G401.6 (cell line): ENCODE data around the gene TMEM196.

Experiments used
- FAIRE-seq: peaks from 2 replicates; lab custom pipeline; 2012; peaks lifted over from hg19 to GRCh38; lab: Jason Lieb, UNC

The TMEM196 gene

DNA sequence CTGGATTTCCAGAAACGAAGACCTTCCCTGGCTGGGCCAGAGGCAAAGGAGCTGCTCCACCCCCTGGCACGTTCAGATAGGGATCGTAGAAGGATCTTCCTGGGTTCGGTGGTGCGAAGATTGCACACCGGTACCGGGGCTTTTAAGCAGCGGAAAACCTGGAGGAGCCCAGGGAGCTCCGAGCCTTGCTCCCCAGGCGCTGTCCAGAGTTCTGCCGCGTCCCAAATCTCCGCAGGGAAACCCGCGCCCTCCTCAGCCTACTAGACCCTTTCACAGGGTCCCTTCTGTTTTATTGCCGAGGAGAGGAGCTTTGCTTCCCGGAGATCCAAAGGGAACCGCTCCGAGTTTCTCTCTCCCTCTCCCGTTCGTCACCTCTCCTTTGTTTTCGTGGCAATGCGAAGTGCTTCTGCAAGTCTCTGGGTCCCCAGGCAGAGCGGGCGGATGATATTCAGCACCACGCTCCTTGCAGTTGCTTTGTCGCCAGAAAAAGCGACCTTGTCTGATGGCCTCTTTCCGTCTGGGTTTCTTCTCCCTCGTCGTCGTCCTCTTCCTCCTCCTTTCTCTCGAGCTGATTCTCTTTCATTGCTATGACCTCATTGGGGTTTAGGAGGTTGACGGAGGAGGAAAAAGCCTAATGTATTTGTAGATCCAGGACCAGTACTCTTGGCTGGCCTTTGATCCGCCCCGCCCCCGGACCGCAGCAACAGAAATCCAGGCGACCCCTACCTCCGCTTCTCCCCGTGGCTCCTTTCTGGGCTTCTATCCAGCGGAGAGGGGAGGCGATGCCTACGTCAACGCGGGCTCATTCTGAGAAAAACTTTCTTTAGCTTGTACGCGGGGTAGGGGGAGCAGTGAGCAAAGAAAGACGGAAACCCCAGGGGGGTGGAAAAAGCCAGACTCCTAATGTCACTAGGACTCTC is at the start of gene TMEM196:
TSS of gene TMEM196 (minus strand) at position 777 of the 920 bp plus-strand sequence. CDS start 921 bp downstream, outside the sequence.
- no peak for FAIRE-seq

DNA sequence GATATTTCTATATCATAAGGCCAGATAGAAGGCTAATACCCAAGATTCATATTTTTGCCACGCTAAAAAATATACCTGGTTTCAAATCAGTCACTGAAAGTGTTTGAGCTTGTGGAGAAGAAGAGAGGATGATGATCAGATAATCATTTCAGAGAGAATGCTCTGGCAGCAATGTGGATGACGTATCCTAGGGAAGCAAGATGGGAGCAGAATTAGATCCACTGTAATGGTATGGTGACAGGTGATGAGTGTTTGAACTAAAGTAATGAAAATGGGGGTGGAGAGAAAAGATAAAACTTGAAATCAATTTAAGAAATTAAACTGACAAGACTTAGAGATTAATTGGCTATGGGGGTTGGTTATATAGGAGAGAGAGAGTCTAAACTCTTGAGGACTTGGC is 42.7 kb upstream of the TMEM196 start:
- no peak for FAIRE-seq

DNA sequence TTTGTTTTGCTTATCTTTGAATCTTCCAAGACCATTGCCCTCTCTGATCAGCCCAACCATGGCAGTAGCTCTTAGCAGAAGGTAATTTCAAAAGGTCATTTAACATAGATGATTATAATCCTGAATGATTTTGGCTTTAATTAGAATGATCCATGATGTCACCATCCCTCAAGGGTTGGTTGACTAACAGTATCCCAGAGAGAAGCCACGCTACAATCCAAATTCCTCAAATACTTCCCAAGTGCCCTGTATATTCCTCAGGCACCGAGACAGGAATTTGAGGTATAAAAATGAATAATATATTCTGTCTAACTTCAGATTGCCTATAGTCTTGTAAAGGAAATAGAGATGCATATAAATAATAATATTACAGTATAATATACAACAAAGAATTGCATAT is 42.1 kb upstream of the TMEM196 start:
- FAIRE-seq: no peak

DNA sequence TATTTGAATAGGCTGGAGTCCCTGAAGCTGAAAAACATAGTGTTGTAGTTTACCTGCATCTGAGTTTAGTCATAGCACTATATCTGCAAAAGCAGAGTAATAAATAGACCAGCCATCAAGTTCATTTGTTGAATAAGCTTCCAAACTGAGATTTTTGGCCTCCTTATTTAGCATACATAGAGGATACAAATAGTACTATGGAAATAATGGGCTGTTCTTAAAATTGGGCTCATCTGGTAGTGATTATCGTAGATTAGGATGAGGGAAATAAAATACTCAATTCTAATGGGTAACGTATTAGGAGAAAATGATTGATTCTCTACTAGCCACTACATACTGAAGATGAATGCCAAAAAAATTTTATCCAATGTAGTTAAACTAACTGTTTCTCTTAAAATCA is 41.4 kb upstream of the TMEM196 start:
- FAIRE-seq: no peak

DNA sequence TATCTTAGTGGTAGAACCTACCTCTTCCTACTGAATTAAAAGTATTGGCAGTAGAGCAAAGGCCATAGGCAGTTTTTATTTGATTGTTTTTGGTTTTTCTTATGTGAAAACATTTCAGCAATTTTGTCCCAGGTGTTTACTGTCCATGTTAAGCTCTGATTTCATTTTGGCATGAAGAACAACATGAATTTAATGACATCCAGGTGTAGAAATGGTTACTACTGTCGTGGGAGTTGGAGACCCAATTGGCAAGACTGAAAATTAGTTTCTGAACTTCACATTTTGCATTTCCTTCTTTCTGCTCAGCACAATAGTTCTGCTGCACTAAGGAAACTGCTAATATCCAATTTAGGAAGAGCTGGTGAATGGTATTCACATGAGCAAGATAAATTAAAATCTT is 38.0 kb upstream of the TMEM196 start:
- FAIRE-seq: no peak

DNA sequence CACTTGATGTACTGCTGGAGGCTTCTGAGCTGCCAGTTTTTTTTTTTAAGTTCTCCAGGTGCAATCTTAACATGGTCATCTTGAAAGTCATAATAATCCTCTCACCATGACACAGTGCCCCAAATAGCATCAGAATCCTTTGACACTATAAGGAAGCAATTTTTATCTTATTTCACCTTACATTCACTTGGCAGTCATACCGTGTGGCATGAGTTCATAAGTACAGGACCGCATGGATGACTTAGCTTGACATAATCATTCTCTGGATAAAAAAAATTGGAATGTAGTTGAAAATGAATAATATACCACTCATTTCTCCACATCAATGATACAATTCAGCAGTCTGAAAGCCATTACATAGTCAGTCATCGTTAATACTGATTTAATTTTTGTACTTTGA is 25.6 kb upstream of the TMEM196 start:
- FAIRE-seq: no peak

DNA sequence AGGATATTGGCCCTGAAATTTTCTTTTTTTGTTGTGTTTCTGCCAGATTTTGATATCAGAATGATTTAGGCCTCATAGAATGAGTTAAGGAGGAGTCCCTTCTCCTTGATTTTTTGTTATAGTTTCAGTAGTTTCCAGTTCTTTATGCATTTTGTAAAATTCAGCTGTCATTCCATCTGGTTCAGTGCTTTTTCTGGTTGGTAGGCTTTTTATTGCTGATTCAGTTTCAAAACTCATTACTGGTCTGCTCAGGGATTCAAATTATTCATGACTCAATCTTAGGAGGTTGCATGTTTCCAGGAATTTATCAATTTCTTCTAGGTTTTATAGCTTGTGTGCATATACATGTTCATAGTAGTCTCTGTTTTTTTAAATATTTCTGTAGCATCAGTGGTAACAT is 10.1 kb upstream of the TMEM196 start:
- no peak for FAIRE-seq

DNA sequence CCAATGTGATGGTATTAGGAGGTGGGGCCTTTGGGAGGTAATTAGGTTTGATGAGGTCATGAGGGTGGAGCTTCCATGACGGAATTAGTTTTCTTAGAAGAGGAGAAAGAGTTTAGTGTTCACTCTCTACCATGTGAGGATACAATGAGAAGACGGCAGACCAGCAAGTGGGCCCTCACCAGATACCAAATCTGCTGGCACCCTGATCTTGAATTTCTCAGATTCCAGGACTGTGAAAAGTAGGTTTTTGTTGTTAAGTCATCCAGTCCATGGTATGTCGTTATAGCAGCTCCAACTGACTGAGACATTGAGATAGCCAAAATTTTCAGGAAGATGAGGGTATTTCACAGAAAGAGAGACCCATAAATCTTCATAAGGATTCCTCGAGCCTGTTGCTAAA is 3.6 kb upstream of the TMEM196 start:
- no peak for FAIRE-seq

DNA sequence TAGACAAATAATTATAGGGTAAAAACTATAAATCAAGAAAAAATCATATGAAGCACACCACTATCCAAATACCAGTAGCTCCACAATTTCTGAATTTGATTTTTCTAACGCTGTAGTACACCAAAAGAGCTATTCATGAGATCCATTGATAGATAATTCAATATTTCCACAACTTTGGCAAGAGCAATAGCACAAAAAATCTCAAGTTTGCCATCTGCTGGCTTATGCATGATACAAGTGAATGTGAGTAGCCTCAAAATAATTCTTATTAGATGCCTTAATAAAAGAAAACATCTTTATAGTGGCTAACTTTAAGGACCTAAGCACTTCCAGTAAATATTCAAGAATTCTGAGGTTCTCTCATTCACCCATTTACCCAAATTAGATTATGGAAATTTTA is 2.2 kb upstream of the TMEM196 start:
- no peak for FAIRE-seq

DNA sequence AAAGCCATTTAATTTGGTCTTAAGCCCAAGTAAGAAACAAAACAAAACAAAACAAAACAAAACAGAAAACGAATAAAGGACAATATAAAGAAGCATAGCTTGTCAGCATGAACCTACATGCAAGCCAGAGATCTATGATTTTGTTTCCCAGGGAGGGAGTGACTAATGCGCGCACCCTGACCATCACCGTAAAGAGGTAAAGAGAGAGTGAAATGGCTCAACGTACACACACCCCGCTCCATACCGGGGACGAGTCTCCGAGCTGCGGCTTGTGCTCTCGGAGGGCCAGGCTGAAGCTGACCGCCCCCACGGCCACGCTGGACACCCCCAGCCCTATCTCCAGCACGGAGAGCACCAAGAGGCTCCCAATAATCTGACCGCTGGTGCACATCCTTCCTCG is 1.1 kb downstream of the TMEM196 start:
- no peak for FAIRE-seq

DNA sequence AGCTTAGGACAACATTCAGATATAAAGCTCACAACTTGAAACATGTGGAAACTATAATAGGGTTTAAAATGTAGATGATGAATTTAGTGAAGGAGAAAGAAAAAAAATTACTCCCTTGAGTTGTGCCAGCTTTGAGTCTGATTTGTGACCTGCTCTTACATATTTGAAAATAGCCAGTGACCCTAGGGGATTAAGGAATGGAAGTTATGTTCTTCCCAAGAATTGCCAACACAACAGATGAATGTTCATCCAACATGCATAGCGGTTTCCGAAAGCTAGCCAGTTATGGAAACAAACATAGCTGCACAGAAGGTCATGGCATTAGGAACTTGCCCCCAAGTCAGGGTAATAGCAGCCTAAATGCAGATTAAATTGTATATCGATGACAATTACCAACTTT is 10.8 kb downstream of the TMEM196 start:
- no peak for FAIRE-seq

DNA sequence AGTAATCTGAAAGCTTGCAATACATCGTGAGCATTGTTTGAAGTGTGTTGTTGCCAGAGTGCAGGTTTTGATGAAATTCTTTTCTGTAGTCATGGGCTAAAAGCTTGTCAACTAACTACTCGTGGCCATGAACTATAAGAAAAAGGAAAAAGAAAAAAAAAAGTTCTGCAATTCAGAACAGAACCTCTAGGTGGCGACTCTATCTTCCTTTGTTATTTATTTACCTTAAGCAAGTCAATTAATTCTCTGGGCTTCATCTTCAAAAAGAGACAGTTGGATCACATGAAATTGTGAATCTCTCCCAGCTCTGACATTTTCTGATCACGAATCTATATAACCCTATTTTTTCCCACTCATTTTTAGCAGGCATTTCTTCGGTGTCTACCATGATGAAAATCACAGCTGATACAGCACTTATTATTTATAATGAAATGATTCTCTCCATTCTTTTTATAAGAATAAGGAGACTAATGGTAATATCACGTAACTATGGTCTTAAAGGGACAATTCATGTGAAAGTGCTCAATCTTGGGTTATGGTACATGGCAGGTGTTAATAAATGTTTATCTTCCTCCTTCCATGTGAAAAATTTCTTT is 18.8 kb downstream of the TMEM196 start:
- FAIRE-seq: peak; percentile 93

DNA sequence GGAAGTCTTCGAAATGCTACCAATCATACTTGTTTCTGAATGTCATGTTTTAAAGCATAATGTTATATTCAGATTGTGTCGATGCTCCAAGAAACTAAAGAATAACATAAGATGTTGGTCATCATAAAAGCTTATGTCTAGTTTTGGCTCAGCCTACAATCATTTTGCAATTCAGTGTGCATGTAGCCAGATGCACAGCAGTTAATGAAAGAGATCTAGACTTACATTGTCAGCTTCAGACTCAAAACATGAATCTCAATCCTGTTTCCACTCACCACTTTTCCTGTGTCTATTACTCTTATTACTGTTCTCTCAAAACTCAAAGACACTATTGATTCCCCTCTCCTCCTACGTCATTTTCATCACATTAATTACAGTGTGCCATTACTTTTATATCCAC is 21.4 kb downstream of the TMEM196 start:
- no peak for FAIRE-seq

DNA sequence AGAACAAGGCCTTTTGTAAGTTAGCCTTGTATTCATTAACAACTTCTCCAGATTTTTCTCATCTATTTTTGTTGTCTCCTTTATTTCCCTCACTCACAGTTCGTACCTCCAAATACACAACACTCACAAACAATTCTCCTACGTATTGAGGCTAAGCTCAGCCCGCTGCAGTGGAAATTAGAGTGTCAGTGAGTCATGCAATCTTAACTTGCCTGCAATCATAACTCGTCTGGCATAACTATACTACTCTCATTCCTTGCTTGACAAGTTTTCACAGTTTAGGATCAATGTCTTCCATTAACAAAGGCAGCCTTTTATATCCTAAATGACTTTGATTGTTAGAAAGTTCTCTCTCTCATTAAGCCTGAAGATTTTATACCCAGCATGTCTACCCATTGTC is 23.8 kb downstream of the TMEM196 start:
- FAIRE-seq: no peak

DNA sequence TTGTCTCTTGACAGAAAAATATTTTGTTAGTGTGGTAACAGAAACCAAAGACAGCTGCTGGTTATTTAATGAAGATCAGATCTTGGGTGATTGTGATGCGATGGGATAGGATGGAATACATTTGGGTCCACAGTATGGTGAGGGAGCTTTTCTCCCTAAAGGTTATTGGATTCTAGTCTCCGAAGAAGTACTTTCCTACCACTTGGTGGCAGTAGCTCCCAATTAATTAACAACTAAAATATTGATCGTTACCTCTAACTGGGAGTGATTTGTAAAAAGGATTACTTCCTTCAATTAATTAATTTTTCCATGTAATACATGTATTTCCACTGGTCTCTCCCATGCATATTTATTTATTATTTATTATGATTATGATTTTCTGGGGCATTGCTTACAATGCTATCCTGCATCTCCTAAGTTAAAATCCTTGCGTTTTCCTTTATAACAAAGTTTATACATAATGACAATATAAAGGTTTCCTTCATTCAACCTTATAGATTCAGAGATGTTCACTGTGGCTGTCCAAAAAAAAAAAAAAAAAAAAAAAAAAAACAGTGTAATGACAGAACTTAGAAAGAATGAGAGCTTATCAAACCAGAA is 25.6 kb downstream of the TMEM196 start:
- peak; percentile 96 for FAIRE-seq

DNA sequence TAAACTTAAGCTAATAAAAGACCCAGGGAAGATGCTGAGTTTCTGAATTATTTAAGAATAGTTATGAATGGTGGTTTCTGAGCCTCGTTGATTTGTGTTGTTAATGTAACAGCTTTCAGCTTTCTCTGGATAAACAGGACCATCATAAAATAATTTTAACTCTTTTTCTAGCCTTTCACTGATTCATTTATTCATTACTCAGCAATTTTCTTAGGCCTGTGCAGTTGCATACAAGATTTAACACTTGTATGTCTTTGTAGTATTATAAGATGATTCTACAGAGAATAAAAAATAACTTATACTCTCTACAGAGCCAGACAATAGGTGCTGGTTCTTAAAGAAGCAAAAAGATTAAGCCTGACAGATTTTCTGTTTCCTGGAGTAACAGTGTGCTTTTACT is 29.3 kb downstream of the TMEM196 start:
- no peak for FAIRE-seq

DNA sequence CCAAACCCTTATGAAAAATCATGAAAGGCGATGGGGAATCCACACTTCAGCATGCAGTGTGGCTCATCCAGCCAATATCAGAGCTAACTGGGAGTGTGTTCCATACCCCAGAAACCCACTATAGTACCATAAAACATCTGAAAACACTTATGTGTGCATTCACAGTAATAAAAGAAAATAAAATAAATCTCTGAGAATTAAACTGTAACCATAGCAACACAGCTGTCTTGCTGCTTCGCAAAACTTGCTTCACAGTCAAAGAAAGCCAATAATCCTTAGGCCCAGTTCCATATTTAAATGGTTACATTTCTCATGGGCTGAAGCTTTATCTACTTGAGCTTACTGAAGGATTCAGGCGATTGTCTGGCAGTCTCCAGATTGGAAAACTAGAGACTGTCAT is 44.7 kb downstream of the TMEM196 start:
- FAIRE-seq: no peak

DNA sequence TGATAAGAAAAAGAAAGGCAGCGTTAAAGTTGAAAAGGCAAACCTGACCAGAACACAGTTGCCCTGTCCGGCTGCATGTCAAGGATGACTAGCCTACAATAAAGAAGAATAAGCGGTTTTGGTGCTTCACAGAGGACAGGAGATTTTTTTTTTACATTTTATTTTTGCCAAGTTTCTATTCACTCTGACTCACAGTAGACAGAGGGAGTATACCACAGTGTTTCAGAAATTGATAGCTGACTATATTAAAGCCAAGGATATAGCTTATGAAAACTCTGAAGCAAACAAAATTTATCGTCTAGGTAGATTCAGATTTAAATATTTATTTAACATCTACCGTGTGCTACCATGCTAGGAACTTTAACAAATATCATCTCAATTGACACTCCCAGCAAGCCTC is 47.6 kb downstream of the TMEM196 start:
- FAIRE-seq: no peak

DNA sequence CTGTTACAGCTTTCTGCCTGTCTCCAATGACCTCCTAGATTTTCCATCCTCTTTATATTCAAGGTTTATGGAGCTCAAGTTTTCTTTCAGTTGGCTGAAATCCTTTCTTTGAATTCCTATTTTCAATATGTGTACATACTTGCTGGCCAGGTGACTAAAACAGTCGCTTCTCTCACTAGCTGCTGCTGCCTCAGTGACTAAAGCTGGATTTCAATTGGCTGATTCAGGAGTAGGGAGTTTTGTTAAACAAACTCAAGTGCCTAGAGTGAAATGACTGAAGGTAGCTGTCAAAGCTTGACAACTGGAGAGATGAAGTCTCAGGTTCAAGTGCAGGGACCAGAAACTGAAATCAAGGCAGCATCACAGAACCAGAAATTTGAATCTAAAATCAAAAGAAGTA is 57.9 kb downstream of the TMEM196 start:
- FAIRE-seq: no peak

DNA sequence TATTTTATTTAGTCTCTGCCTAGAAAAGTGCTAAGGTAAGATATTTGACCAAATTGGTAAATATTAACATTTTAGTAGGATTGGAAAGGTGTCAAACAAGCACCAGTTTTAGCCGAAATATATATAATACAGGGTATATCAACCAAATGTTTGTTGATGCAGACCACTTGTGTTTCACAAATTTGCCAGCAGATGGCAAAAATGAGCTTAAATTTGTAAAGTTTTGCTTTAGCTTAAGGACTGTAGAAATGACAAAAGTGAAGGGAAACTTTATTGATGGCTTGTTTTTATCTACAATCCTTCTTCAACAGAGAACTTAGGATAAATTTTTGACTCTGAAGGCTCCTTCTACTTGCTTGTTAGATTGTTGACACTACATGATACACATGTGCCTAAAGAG is 59.7 kb downstream of the TMEM196 start:
- peak; percentile 94 for FAIRE-seq

DNA sequence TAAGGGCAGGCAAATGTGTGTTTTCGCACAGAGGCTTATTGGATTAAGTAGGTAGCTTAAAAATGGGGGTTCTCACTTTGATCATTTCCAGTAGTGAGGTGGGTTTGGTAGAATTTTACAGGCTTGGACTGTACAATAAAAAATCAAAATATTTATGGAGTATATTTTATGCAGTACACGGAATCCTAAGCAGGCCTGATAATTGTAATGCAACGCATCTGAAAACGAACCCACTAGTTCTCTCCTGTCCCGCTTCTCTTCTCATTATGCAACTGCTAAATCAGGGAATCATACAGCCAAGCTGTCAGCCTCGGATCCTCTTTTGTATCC is 64.2 kb downstream of the TMEM196 start:
- FAIRE-seq: no peak

DNA sequence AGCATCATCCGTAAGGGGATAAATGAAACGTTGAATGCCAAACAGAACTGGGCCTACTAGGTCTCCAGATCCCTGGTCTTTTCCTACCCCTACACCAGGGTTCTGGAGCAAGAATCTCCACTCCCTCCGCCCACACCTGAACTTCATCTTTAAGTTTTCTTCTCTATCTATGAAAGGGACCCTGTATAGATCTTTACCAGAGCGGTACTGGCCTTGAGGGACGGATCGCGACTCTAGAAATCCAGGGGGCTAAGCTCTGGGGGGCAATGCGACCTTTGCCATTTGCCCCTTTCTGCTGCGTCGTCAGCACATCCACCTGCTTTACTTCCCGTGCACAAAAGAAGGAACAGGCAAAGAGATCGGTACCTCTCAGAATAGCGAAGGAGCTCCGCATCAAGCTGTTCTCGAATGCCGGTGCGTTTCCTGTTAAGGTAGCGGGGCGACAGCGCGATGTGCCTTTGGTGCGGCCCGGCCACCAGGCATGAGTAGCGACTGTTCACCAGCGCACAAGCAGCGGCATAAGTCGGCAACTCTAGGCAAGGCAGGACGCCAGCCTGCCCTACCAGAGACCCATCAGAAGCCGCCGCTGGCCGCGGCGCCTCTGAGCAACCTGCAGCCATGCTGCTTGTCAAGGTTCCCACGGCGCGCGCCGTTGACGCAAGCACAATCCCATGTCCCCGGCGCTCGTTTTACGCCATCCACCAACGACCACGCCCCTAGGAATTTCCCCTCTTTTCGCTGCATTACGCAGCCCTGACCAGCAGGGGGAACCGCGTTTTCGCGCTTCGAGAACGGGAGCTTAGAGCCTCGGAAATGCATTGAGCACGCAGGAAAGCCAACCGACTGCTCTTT is 64.8 kb downstream of the TMEM196 start, which contains the start of gene POLR1F:
TSS of gene POLR1F (minus strand) at position 641 of the 852 bp plus-strand sequence. CDS start at position 620, 21 bp downstream.
- peak; percentile 99 for FAIRE-seq

DNA sequence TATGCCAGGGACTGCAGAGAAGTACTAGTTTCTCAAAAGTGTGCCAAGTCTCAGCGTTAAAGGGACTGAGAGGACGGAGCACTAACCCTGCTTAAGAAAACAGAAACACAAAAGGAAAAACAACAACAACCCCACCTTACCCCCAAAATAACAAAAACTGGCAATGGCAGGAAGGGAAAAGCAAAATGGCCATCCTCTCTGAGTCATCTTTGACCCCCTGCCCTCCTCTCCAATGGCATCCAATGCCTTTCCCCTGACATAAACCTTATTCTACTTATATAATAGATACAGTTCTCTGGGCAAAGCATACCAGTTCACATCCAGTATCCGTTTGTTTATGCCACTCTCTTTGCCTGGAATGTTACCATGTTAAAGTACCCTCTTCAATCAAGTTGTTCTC is 66.2 kb downstream of the TMEM196 start:
- no peak for FAIRE-seq
